HepG2 (cell line): Measurements from ENCODE around the gene PACS2. TPM values are rescaled to one million over a fixed set of nuclear protein-coding genes. Genes with fewer than 3 reads are reported as not detected.

ENCODE experiments used
- ARHGAP35 ChIP-seq: sonication (generic); formaldehyde crosslinking; IDR thresholded peaks from 2 replicates; pipeline ENCODE4 v1.9.0; 2022; ENCODE audit warnings: mild to moderate bottlenecking, inconsistent platforms, moderate library complexity, missing genetic modification reagents, borderline replicate concordance
- ARNTL ChIP-seq: sonication (generic); formaldehyde crosslinking; IDR thresholded peaks from 2 replicates; pipeline ENCODE4 v1.4.0; 2020; ENCODE audit warnings: mild to moderate bottlenecking, missing genetic modification reagents
- CBX2 ChIP-seq, 2 experiments: fragments of 200-600 bp in 1 of 2; sonication (generic); formaldehyde crosslinking in 1 of 2; IDR thresholded peaks; 2 replicates each; pipeline versions ENCODE4 v1.7.0 to v1.8.1; 2018 to 2022; ENCODE audit warnings: low read depth in 2 of 2, low read length in 1 of 2, mild to moderate bottlenecking in 1 of 2, missing genetic modification reagents in 1 of 2
- FIP1L1 ChIP-seq: fragments of 200-400 bp; formaldehyde crosslinking; IDR thresholded peaks from 2 replicates; pipeline ENCODE4 v1.6.1; 2018; ENCODE audit warnings: low read depth, mild to moderate bottlenecking, low read length, moderate library complexity, borderline replicate concordance; ENCODE audit not compliant: insufficient read depth
- FOXO1 ChIP-seq: sonication (generic); formaldehyde crosslinking; IDR thresholded peaks from 2 replicates; pipeline ENCODE4 v1.4.0; 2020; ENCODE audit warnings: missing genetic modification reagents
- HNRNPUL1 ChIP-seq: fragments of 200-400 bp; formaldehyde crosslinking; IDR thresholded peaks from 2 replicates; pipeline ENCODE4 v1.6.1; 2017; ENCODE audit warnings: low read depth, mild to moderate bottlenecking, low read length, moderate library complexity
- HOXA7 ChIP-seq: sonication (generic); formaldehyde crosslinking; IDR thresholded peaks from 2 replicates; pipeline ENCODE4 v1.8.1; 2022; ENCODE audit warnings: mild to moderate bottlenecking, missing genetic modification reagents, moderate library complexity
- HOXA9 ChIP-seq: sonication (generic); formaldehyde crosslinking; IDR thresholded peaks from 2 replicates; pipeline ENCODE4 v1.8.1; 2022; ENCODE audit warnings: missing genetic modification reagents, mild to moderate bottlenecking, moderate library complexity, borderline replicate concordance
- NFKBIZ ChIP-seq: IDR thresholded peaks from 2 replicates; pipeline ENCODE4 v1.6.1; 2018; ENCODE audit warnings: missing genetic modification reagents, missing compliant biosample characterization
- NFRKB ChIP-seq: fragments of 450-650 bp; IDR thresholded peaks from 2 replicates; pipeline ENCODE4 v1.6.1; 2017
- PCBP1 ChIP-seq: fragments of 200-400 bp; formaldehyde crosslinking; IDR thresholded peaks from 2 replicates; pipeline ENCODE4 v1.6.1; 2017; ENCODE audit warnings: mild to moderate bottlenecking, low read depth, low read length, borderline replicate concordance
- PLRG1 ChIP-seq: fragments of 450-650 bp; conservative IDR thresholded peaks from 2 replicates; pipeline ENCODE4 v1.6.1; 2016
- POLR2G ChIP-seq: fragments of 200-400 bp; formaldehyde crosslinking; IDR thresholded peaks from 2 replicates; pipeline ENCODE4 v1.6.1; 2018; ENCODE audit warnings: mild to moderate bottlenecking, low read depth, low read length, moderate library complexity
- ZFP36L1 ChIP-seq: sonication (generic); formaldehyde crosslinking; IDR thresholded peaks from 2 replicates; pipeline ENCODE4 v1.8.0; 2022; ENCODE audit warnings: mild to moderate bottlenecking, missing genetic modification reagents, moderate library complexity
- ZNF12 ChIP-seq: sonication (generic); formaldehyde crosslinking; IDR thresholded peaks from 2 replicates; pipeline ENCODE4 v1.5.0; 2020; ENCODE audit warnings: missing genetic modification reagents
- ZNF121 ChIP-seq: sonication (generic); formaldehyde crosslinking; IDR thresholded peaks from 2 replicates; pipeline ENCODE4 v1.5.0; 2020; ENCODE audit warnings: mild to moderate bottlenecking, missing genetic modification reagents
- ZNF20 ChIP-seq: sonication (generic); formaldehyde crosslinking; IDR thresholded peaks from 2 replicates; pipeline ENCODE4 v1.4.0; 2020; ENCODE audit warnings: mild to moderate bottlenecking, moderate library complexity, missing genetic modification reagents
- ZNF251 ChIP-seq: sonication (generic); formaldehyde crosslinking; IDR thresholded peaks from 2 replicates; pipeline ENCODE4 v1.9.0; 2021; ENCODE audit warnings: mild to moderate bottlenecking, missing genetic modification reagents
- ZNF3 ChIP-seq: IDR thresholded peaks from 2 replicates; pipeline ENCODE4 v1.7.0; 2017; ENCODE audit warnings: inconsistent platforms
- ZNF589 ChIP-seq: sonication (generic); formaldehyde crosslinking; conservative IDR thresholded peaks from 2 replicates; pipeline ENCODE4 v1.8.0; 2022; ENCODE audit warnings: mild to moderate bottlenecking, moderate library complexity, missing genetic modification reagents
- ZNF678 ChIP-seq: sonication (generic); formaldehyde crosslinking; IDR thresholded peaks from 2 replicates; pipeline ENCODE4 v1.4.0; 2020; ENCODE audit warnings: mild to moderate bottlenecking, missing genetic modification reagents
- ZSCAN31 ChIP-seq: sonication (generic); formaldehyde crosslinking; IDR thresholded peaks from 2 replicates; pipeline ENCODE4 v1.5.0; 2020; ENCODE audit warnings: low read depth, mild to moderate bottlenecking, missing genetic modification reagents
- polyA plus RNA-seq, 8 experiments: library from polyadenylated mRNA; depleted of rRNA in 3 of 8; stranded (reverse) in 7 of 8; unstranded in 1 of 8; fragments of >200 nt; fragmentation: Illumina TruSeq in 4 of 8; extraction: Trizol in 4 of 8; gene quantifications; 2 replicates each; pipeline versions ENCODE4 v1.2.1 to v1.2.3, GENCODE V29; 2011 to 2016; ENCODE audit warnings: low read depth in 4 of 8, missing spikeins in 1 of 8, mixed read lengths in 1 of 8; ENCODE audit not compliant: insufficient read depth in 1 of 8
- total RNA-seq, 5 experiments: library from RNA; depleted of rRNA; stranded (reverse); fragments of >200 nt; fragmentation: Illumina TruSeq; extraction: Trizol; gene quantifications; 2 replicates each; pipeline ENCODE4 v1.2.3, GENCODE V29; 2016; ENCODE audit warnings: low read depth in 1 of 5
- TF ChIP-seq, protein P1 (sequence below): sonication (generic); formaldehyde crosslinking; conservative IDR thresholded peaks from 2 replicates; pipeline ENCODE4 v1.8.0; 2022; ENCODE audit warnings: missing genetic modification reagents
- TF ChIP-seq, protein P2 (sequence below), 2 experiments: fragments of 450-650 bp in 1 of 2; sonication (generic) in 1 of 2; formaldehyde crosslinking; IDR thresholded peaks; 2 replicates each; pipeline versions ENCODE4 v1.5.0 to v1.8.0; 2020 to 2022; ENCODE audit warnings: mild to moderate bottlenecking in 1 of 2, missing genetic modification reagents in 1 of 2
- TF ChIP-seq, protein P3 (sequence below): sonication (generic); formaldehyde crosslinking; IDR thresholded peaks from 2 replicates; pipeline ENCODE4 v1.4.0; 2020; ENCODE audit warnings: missing genetic modification reagents

PACS2 gene
- total and polyA plus RNA-seq, 2 of the 13 experiments (the other 11 are each of a cell fraction or from before 2014, with no cell fraction given): 23.6 to 27.6 TPM

DNA sequence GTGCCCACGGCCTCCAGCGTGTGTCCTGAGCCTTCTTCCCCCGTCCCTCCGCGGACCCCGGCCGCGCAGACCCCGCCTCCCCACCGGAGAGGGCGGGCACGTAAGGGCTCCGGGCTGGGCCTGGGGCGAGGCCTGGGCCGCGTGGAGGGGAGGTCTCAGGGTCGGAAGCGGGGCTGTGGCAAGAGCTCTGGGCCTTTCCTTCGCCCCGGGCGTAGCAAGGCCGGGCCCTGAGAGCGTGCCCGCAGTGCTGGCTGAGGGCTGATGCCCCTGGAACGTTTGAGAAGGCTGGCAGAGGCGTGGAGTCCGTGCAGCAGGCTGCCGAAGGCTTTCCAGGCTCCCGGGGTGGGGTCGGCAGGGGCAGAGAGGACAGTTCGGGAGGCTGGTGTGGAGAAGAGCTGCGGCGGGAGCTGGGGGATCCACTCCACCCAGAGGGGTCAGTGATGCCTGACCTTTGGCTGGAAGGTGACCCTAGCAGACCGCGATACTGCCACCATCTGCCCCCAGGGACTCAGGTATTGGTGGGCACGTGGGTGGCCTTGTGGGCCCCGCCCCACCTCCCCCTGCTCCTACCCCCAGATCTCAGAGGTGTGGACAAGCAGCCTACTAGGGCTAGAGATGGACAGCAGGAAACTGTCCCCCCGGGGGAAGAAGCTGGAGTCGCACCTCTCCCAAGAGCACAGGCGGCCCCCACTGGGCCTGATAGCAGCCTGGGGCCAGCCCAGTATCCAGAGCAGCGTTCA, 84.3 kb downstream of the PACS2 start (continued):
- TF ChIP-seq CBX2 (IDR thresholded peaks at IDR 0.05; ENCODE audit: low read depth, low read length): no peak
- TF ChIP-seq CBX2 (CRISPR knock-in tag; IDR thresholded peaks at IDR 0.05; ENCODE audit: low read depth): 0 out of 2 replicates have a peak, but pooled peaks have one; percentile 9
- no peak for TF ChIP-seq ZFP36L1 (CRISPR knock-in tag)
- 0 out of 2 replicates have a peak, but pooled peaks have one; percentile 17 for TF ChIP-seq NFKBIZ (CRISPR knock-in tag)
- TF ChIP-seq PLRG1: no peak
- TF ChIP-seq ARHGAP35: no peak
- peak; percentile 9; the same call in 1 of the 2 replicates for TF ChIP-seq ZNF12
- 0 out of 2 replicates have a peak, but pooled peaks have one; percentile 28 for TF ChIP-seq FIP1L1
- TF ChIP-seq ZNF589 (CRISPR knock-in tag): peak; percentile 79; the same call in 1 of the 2 replicates
- TF ChIP-seq ZNF678: no peak
- no peak; the same call in 1 of the 2 replicates for TF ChIP-seq ZSCAN31 (CRISPR knock-in tag)
- TF ChIP-seq, protein P1, sequence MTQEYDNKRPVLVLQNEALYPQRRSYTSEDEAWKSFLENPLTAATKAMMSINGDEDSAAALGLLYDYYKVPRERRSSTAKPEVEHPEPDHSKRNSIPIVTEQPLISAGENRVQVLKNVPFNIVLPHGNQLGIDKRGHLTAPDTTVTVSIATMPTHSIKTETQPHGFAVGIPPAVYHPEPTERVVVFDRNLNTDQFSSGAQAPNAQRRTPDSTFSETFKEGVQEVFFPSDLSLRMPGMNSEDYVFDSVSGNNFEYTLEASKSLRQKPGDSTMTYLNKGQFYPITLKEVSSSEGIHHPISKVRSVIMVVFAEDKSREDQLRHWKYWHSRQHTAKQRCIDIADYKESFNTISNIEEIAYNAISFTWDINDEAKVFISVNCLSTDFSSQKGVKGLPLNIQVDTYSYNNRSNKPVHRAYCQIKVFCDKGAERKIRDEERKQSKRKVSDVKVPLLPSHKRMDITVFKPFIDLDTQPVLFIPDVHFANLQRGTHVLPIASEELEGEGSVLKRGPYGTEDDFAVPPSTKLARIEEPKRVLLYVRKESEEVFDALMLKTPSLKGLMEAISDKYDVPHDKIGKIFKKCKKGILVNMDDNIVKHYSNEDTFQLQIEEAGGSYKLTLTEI (CRISPR knock-in tag): no peak
- no peak for TF ChIP-seq ZNF3 (CRISPR knock-in tag)
- no peak for TF ChIP-seq ZNF20 (CRISPR knock-in tag)
- TF ChIP-seq, protein P2, sequence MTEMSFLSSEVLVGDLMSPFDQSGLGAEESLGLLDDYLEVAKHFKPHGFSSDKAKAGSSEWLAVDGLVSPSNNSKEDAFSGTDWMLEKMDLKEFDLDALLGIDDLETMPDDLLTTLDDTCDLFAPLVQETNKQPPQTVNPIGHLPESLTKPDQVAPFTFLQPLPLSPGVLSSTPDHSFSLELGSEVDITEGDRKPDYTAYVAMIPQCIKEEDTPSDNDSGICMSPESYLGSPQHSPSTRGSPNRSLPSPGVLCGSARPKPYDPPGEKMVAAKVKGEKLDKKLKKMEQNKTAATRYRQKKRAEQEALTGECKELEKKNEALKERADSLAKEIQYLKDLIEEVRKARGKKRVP (CRISPR knock-in tag; IDR thresholded peaks at IDR 0.05): no peak; a peak in 1 of 4 replicates
- no peak; the same call in 1 of the 2 replicates for TF ChIP-seq ZNF121 (CRISPR knock-in tag)
- TF ChIP-seq, protein P3, sequence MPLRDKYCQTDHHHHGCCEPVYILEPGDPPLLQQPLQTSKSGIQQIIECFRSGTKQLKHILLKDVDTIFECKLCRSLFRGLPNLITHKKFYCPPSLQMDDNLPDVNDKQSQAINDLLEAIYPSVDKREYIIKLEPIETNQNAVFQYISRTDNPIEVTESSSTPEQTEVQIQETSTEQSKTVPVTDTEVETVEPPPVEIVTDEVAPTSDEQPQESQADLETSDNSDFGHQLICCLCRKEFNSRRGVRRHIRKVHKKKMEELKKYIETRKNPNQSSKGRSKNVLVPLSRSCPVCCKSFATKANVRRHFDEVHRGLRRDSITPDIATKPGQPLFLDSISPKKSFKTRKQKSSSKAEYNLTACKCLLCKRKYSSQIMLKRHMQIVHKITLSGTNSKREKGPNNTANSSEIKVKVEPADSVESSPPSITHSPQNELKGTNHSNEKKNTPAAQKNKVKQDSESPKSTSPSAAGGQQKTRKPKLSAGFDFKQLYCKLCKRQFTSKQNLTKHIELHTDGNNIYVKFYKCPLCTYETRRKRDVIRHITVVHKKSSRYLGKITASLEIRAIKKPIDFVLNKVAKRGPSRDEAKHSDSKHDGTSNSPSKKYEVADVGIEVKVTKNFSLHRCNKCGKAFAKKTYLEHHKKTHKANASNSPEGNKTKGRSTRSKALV (CRISPR knock-in tag): no peak; the same call in 1 of the 2 replicates
- TF ChIP-seq POLR2G: peak; percentile 84
- TF ChIP-seq HOXA7: peak; percentile 90; the same call in 1 of the 2 replicates
- 0 out of 2 replicates have a peak, but pooled peaks have one; percentile 57 for TF ChIP-seq ZNF251
- TF ChIP-seq FOXO1: no peak; the same call in 1 of the 2 replicates
- TF ChIP-seq HNRNPUL1: no peak
- no peak for TF ChIP-seq ARNTL
- TF ChIP-seq PCBP1: no peak
- TF ChIP-seq HOXA9: no peak; the same call in 1 of the 2 replicates
- no peak for TF ChIP-seq NFRKB
